Right lobe of liver (tissue), 6 donors: ENCODE results near the gene COL23A1. TPM values are rescaled to one million over a fixed set of nuclear protein-coding genes. Genes with fewer than 3 reads are reported as not detected.

ENCODE experiments used
- ATAC-seq, 4 donors: fragments of 200-7000 bp; cut with Tn5 transposase; one replicate each; pipeline ENCODE4 v1.9.1; 2020; ENCODE audit warnings: mild to moderate bottlenecking in 4 of 4, moderate library complexity in 4 of 4
- DNase-seq, 3 donors: peaks; one replicate each; pipeline ENCODE4 v3.0.0-alpha.2; 2020
- H3K27ac ChIP-seq, 3 donors: fragments of 200-600 bp; one replicate each; pipeline ENCODE4 v1.8.0; 2022
- H3K27me3 ChIP-seq, 2 donors: fragments of 200-600 bp; one replicate each; pipeline ENCODE4 v1.8.0; 2022
- H3K36me3 ChIP-seq, 4 donors: fragments of 200-600 bp; sonication (generic) in 1 of 4; one replicate each; pipeline versions ENCODE4 v1.5.1 to v1.8.0; 2017 to 2022; ENCODE audit warnings: control low read depth in 1 of 4
- H3K4me1 ChIP-seq, 4 donors: fragments of 200-600 bp; sonication (generic) in 1 of 4; one replicate each; pipeline versions ENCODE4 v1.5.1 to v1.8.0; 2017 to 2022; ENCODE audit warnings: control low read depth in 1 of 4
- H3K4me3 ChIP-seq, 3 donors: fragments of 200-600 bp; one replicate each; pipeline ENCODE4 v1.8.0; 2022
- H3K9me3 ChIP-seq, 4 donors: fragments of 200-600 bp; sonication (generic) in 1 of 4; one replicate each; pipeline versions ENCODE4 v1.5.1 to v1.8.0; 2017 to 2022; ENCODE audit warnings: control low read depth in 1 of 4
- CTCF ChIP-seq, 4 donors: fragments of 200-600 bp in 3 of 4; fragments of 450-650 bp in 1 of 4; IDR thresholded peaks; one replicate each; pipeline versions ENCODE4 v1.5.1 to v1.8.0; 2016 to 2022; ENCODE audit warnings: antibody characterized with exemption in 4 of 4, mild to moderate bottlenecking in 2 of 4
- POLR2A ChIP-seq: fragments of 450-650 bp; IDR thresholded peaks from one replicate; pipeline ENCODE4 v1.6.1; 2017; ENCODE audit warnings: antibody characterized with exemption, mild to moderate bottlenecking
- WGBS: methylation state at CpG from one replicate; pipeline ENCODE4 v1.1.6; 2018; ENCODE audit warnings: low coverage, low lambda C conversion rate; ENCODE audit not compliant: insufficient coverage; ENCODE audit errors: missing lambda C conversion rate; 5-methylcytosine and 5-hydroxymethylcytosine counted together
- intact Hi-C, 2 donors: fragments of 100-400 bp; cut with DNase I; formaldehyde crosslinking; loops; one replicate each; pipeline versions ENCODE4 v1.11.2 to v1.14.1; 2022
- total RNA-seq, 6 experiments: library from RNA; depleted of rRNA in 2 of 6; stranded (reverse); fragments of >200 nt in 2 of 6; fragmentation: NEBNext Ultra II Directional in 3 of 6; extraction: Animal tissue kit (Norgen Biotek cat#: 25700) in 3 of 6; gene quantifications; one replicate each; pipeline versions ENCODE4 v1.1.0 to v1.2.4, GENCODE V29; 2016 to 2023
- donor health status: DM: no; HTN: yes; CAD: no.
- donor health status: DM: no; HTN: no; CAD: no.
- donor health status: DM: no; HTN: no; CAD: no.
- donor health status: DM: no; HTN: yes; CAD: no.
- donor health status: DM: no; HTN: yes; CAD: no.

COL23A1 gene
- total RNA-seq, 6 experiments from 2014 or later, result 0.25 to 1.2 (median 0.50) TPM

GRCh38 chr5:178386336-178386931, 203.8 kb downstream of the COL23A1 start:
- H3K27me3 ChIP-seq, result no peaks in the 10 kb centered on the region
- 74% methylated on average over 13 of the region's 20 CpGs for WGBS
- H3K36me3 ChIP-seq, result no peaks in the 10 kb centered on the region
- intact Hi-C loops, result no loop called here
- H3K4me1 ChIP-seq, result no peaks in the 10 kb centered on the region
- peak in 1 of 3 donors; percentile 42 for DNase-seq
- ATAC-seq, result no peak
- no peak overlapping the region for H3K27ac ChIP-seq
- no peak overlapping the region for H3K4me3 ChIP-seq
- H3K9me3 ChIP-seq, result no peaks in the 10 kb centered on the region
- TF ChIP-seq CTCF (IDR thresholded peaks at IDR 0.05) (no peak), POLR2A (no peak)

GRCh38 chr5:178385496-178385890, 204.7 kb downstream of the COL23A1 start:
- Histone ChIP-seq H3K9me3 (no peaks in the 10 kb centered on the region), H3K4me3 (no peak overlapping the region), H3K27ac (no peak overlapping the region), H3K27me3 (no peaks in the 10 kb centered on the region), H3K36me3 (no peaks in the 10 kb centered on the region), H3K4me1 (no peaks in the 10 kb centered on the region)
- no peak for ATAC-seq
- WGBS, result 55% methylated on average over 2 of the region's 13 CpGs
- DNase-seq, result no peak
- intact Hi-C loops, result no loop called here
- no peak for TF ChIP-seq POLR2A
- no peak for TF ChIP-seq CTCF (IDR thresholded peaks at IDR 0.05)

GRCh38 chr5:178384816-178385495, 205.2 kb downstream of the COL23A1 start:
- Histone ChIP-seq H3K27me3 (no peaks in the 10 kb centered on the region), H3K4me3 (no peak overlapping the region), H3K27ac (no peak overlapping the region), H3K36me3 (no peaks in the 10 kb centered on the region), H3K9me3 (no peaks in the 10 kb centered on the region), H3K4me1 (no peaks in the 10 kb centered on the region)
- DNase-seq (no peak), ATAC-seq (no peak)
- WGBS, result 67% methylated on average over 1 of the region's 15 CpGs
- TF ChIP-seq POLR2A (no peak), CTCF (IDR thresholded peaks at IDR 0.05) (no peak)
- intact Hi-C loops, result no loop called here

DNA sequence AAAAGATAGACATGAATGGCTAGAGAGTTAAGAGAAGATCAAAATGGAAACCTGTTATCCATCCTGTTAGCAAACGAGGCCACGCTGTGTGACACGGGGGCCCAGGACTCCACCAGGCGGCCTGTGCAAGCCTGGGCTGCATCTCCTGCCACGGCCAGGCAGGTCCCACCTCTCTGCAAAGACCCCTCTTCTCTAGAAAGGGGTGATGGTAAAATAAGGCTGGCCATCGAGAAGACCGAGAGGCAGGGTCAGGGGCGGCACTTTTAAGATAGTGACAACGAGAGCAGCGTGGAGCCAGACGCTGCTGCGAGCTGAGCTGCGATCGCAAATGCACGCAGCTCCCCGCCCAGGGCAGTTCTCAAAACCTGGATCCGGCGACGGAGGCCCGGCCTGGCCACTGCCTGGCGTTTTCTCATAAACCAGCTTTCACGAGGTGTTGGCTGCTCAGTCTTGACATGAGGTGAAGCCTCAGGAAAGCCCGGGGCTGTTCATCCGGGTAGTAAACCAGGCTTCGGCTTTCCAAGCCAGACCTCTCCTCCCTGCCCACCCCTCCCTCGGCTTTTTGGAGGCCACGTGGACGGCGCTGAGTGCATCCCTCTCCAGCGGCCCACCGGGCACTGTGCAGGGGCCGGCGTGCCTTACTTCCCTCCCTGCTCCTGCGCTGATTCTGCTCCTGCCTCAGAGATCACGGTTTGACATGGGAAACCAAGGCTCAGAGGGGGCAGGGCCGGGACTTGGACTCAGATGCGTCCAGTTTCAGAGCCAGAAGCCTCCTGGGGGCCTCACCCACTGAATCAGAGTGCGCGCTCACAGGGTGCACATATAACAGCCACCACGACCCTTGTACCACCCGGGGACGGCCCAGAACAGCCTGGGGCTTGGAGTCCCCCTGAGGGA, 206.0 kb downstream of the COL23A1 start:
- H3K36me3 ChIP-seq, result no peaks in the 10 kb centered on the region
- H3K27me3 ChIP-seq, result no peaks in the 10 kb centered on the region
- H3K4me3 ChIP-seq, result no peak overlapping the region
- intact Hi-C loops, result no loop called here
- H3K9me3 ChIP-seq, result no peaks in the 10 kb centered on the region
- no peak overlapping the region for H3K27ac ChIP-seq
- DNase-seq (peak in 1 of 3 donors; percentile 21), ATAC-seq (no peak)
- no peak for TF ChIP-seq CTCF (IDR thresholded peaks at IDR 0.05)
- no peaks in the 10 kb centered on the region for H3K4me1 ChIP-seq
- WGBS, result 65% methylated on average over 7 of the region's 42 CpGs
